ENCODE data around the gene OR8B12.

The OR8B12 gene, protein sequence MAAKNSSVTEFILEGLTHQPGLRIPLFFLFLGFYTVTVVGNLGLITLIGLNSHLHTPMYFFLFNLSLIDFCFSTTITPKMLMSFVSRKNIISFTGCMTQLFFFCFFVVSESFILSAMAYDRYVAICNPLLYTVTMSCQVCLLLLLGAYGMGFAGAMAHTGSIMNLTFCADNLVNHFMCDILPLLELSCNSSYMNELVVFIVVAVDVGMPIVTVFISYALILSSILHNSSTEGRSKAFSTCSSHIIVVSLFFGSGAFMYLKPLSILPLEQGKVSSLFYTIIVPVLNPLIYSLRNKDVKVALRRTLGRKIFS

DNA sequence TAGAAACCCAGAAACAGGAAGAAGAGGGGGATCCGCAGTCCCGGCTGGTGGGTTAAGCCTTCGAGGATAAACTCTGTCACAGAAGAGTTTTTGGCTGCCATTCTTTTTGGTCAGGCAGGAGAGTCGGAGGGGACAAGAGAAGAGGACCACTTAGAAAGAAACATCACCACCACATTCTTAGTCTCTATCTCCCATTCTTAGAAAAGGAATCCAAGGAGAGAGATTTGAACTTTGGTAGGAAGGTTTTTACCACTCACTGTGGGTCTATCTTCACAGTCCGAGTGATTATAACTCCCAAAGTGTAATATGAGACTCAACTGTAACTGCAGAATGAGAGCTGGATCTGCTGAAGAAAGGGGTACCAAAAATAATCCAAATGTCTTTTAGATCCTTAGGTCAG is at the start of gene OR8B12:
Gene OR8B12, minus strand, starts transcription at position 101 of the 400 bp plus-strand sequence. Its CDS starts 0 bp downstream, at position 101.
- DNase-seq = no peak

DNA sequence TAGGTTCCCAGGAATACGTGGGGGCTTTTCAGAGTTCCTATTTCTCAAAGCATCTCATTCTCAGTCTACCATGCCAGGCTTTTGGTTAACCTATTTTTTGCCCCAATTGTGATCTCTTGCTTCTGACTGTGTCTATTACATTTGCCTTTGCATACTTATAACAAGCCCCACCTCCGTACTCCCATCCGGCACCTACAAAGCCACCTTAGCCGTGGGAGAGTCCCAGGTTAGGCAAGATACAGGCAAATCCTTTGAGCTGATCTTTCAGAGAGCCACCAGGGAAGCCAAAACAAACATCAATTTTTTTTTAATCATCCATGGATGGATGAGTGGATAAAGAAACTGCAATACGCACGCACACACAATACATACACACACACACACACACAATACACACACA is 49.2 kb upstream of the OR8B12 start:
- DNase-seq = no peak

DNA sequence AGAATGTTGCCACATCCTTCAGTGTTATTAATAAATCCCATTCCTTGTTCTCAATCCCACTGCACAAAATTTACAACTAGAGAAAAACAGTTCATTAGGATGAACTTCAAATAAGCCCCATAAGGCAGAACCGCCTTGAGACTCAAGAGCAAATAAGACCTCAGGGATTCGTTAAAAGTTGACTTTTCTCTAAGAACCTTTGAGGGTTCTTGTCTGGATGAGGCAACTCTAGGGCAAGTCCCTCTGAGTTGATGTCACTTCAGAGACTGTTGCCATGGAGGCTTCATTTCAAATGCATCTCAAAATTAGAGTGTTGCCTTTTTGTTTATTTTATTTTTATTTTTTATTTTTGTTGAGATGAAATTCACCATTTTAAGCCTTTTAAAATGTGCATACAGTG is 48.0 kb upstream of the OR8B12 start:
- DNase-seq = no peak

DNA sequence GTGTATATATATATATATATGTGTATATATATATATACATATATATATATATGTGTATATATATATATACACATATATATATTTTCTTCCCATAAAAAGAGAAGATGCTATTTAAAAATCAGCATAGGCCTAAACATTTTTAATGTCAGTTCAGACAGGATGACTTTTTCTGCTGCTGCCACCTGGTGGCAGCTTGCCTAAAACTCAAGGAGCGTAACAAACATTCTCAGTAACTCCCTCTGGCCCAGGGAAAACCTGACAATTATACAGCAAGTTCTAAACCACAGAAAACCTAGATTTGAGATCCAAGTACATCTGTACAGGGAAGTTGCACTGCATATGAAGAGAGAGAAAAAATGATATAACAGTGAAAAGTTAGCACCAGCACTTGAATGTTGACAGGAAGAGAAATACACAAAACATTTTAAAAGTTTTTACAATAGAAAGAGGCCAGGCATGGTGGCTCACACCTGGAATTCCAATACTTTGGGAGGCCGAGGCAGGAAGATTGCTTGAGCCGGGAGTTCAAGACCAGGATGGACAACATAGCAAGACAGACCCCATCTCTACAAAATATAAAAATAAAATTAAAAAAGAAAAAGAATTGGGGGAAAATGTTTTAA is 42.9 kb upstream of the OR8B12 start:
- peak; percentile 25 for DNase-seq

DNA sequence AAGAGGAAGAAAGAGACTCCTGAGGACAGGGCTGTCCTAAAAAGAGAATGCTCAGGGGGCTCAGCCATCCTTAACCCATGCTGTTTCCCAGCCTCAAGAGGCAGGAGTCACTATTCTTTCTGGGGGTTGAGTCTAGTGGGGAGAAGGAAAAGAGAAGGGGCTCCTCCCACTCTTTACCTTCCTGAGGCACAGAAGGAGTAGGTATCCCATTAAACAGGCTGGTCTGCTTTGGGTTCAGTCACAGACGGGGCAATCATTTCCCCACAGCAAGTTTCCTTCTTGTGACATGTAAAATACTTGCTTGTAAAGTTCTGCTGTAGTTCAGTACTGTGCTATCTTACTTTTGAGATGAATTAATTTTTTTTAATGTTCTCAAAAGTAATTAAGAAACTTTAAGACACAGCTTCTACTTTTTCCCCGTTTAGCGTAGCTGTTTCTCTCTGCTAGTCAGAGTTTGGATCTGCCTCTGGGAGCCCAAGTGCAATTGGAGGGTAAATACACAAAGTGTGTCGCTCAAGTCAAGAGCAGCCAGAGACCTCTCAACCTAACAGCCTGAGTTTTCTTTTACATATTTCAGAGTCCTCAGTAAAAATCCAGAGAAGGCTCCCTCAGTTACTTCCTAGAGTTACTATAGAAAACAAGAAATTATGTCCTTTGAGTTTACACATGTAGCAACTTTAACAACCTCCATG is 41.4 kb upstream of the OR8B12 start:
- no peak for DNase-seq

DNA sequence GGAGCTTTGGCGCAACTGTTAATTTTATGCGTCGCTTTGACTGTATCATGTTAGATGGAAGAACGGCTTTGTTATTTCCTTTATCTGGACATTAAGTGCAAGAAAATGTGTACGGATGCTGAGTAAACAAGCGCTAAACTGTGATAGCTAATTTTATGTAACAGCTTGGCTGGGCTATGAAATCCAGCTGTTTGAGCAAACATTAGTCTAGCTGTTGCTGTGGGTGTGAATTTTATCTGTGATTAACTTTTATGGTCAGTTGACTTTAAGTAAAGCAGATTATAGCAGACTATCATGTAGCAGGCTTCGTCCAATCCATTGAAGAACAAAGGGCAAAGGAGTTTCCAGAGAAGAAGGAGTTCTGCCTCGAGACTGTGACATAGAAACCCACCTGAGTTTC is 40.3 kb upstream of the OR8B12 start:
- DNase-seq = no peak

DNA sequence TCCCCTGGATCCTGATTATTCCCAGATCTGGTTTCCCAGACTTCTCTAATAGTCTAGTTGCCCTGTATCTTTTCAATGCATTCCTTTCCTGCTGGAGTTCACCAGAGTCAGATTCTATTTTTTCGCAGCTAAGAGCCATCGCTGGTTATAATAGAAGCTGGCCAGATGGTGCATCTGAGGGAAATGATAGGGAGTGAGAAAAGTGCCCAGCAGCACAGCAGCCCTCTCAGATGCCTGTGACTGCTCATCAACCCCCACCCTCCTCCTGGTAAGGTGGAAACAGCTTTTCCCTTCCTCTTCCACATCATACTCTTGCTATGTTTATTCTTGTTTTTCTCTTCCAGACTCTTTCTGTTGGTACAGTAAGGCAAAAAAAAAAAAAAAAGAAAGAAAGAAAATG is 39.1 kb upstream of the OR8B12 start:
- no peak for DNase-seq

DNA sequence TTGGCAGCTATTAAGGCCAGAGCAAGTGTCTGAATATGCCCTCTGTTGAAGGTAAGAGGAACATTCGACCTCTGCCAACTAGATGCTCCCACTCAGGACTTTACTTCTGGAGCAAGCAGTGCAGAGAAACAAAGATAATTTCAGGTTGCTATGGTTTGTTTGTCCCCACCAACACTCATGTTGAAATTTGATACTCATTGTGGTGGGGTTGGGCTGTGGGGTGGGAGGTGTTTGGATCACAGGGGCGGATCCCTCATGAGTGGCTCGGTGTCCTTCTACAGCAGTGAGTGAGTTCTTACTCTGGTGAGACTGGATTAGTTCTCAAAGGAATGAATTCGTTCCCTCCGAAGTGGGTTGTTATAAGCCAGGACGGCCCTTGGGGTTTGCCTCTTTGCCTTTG is 38.4 kb upstream of the OR8B12 start:
- no peak for DNase-seq

DNA sequence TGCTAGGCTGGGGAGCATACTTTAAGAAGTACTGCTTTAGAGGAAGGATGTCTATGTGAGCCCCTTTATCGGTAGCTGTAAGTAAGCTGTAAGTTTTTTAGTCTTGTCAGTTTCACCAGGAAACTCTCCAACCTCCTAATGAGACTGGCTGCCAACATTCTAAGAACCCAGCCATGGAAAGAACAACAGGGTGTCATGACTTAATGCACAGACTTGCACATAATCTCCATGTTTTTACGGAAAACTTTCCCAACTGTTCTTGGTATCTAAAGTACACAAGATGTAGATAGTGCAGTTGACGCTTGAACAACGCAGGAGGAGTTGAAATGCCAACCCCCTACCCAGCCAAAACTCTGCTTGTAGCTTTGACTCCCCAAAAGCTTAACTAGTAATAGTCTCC is 35.3 kb upstream of the OR8B12 start:
- DNase-seq = no peak

DNA sequence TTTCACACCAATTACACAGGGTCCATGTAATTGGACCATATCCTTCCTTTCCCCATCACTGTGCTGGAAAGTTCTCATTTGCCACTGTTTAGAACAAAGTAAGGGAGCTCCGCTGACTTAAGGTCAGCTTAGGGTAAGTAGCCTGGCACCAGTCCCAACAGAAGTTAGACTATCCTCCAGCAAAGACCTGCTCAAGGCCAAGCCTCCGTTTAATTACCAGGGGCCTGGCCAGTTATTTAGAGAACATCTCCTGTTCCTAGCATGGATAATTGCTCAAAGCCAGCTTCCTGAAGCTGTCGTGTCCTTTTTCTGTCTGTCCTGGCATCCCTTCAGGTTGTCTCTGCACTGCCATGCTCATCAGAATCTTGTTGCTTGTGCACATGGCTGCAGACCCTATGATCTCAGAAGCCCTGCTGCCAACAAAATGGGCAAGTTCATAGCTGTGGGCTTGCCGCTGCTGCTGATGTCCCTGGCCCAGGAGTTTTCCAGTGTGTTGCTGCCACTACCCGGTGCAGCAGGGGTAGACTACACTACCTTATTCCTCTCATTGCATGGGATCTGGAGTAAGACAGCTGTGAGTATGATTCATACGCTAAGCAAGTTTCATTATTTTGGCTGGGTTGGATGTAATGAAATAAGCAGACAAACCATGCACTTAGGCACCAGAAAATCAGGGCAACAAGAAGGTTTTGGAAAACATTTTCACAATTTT is 34.4 kb upstream of the OR8B12 start:
- no peak for DNase-seq

DNA sequence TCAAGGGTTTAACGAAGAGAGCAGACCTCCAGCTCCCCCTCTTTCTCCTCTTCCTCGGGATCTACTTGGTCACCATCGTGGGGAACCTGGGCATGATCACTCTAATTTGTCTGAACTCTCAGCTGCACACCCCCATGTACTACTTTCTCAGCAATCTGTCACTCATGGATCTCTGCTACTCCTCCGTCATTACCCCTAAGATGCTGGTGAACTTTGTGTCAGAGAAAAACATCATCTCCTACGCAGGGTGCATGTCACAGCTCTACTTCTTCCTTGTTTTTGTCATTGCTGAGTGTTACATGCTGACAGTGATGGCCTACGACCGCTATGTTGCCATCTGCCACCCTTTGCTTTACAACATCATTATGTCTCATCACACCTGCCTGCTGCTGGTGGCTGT is 26.7 kb upstream of the OR8B12 start:
- no peak for DNase-seq

DNA sequence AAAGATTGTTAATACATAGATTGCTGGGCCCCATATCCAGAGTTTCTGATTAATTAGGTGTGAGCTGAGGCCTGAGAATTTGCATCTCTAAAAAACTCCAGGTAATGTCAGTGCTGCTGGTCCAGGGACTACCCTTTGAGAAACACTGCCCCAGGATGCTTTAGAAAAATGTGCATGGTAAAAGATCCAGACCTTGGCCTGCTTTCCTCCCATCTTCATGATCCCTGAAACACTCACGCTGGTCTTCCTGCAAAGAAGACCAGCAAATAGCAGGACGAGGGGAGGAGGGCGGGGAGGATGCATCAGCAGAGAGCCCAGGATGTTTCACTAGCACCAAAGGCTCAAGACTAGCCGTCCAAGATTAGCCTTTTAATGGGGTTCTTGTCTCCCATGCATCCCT is 26.2 kb upstream of the OR8B12 start, which contains the start of gene OR8A1:
Gene OR8A1, plus strand, starts transcription at position 301 of the 400 bp plus-strand sequence. CDS start 123 bp downstream, outside the sequence.
- DNase-seq = no peak

DNA sequence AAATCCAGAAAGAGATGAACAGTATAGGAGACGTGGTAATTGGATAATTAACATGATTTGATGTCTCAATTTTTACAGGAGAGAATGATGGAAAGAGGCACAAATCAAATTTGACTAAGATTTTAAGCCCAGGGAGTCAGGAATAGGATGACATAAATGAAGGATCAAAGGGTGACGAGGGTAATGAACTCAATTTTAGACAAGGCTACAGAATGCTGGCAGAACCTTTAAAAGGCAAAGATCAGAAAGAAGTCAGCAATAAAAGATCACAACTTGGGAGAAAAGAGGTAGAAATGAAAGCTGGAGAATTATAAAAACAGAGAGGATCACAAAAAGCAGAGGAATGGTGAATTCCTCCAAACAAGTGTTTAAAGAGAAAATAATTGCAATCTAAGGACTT is 13.4 kb upstream of the OR8B12 start:
- no peak for DNase-seq

DNA sequence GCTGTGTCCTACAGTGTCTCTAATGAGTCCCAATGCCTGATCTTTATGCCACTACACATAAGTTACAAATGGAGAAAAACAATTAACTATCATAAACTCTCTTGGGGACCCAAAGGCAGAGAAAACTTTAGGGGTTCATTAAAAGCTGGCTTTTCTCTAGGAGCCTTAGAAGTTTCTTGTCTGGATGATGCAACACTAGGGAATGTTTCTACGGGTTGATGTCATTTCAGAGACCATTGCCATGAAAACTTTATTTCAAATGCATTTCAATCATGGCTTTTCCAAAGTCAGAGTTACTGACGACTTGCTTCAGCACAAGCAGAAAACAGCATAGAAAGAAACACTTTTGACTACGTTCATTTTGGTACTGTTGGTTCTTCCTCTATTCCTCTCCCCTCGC is 8.5 kb upstream of the OR8B12 start:
- DNase-seq = no peak

DNA sequence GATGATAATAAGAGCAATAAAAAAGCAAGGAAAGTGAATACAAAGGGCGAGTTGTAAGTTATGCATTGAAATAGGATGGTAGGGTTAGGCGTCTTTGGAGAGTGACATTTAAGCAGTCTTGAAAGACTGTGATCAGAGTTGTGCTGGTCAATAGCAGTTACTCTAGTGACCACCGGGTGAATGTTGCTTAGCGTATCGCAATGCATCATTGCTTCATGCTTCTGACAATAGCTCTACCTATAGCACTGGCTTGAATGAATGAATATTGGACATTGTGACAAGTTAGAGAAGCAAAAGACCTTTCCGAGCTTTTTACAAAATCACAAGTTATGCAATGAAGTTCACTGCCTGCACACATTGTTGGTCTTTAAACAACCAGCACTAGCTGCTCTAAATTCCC is 7.7 kb upstream of the OR8B12 start:
- DNase-seq = no peak

DNA sequence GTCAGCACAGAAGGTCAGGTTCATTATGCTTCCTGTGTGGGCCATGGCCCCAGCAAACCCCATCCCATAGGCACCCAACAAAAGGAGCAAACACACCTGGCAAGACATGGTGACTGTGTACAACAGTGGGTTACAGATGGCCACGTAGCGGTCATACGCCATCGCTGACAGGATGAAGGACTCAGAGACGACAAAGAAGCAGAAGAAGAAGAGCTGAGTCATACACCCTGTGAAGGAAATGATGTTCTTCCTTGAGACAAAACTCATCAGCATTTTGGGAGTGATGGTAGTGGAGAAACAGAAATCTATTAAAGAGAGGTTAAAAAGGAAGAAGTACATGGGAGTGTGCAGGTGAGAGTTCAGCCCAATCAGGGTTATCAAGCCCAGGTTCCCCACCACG is 309 bp downstream of the OR8B12 start:
- DNase-seq = no peak

DNA sequence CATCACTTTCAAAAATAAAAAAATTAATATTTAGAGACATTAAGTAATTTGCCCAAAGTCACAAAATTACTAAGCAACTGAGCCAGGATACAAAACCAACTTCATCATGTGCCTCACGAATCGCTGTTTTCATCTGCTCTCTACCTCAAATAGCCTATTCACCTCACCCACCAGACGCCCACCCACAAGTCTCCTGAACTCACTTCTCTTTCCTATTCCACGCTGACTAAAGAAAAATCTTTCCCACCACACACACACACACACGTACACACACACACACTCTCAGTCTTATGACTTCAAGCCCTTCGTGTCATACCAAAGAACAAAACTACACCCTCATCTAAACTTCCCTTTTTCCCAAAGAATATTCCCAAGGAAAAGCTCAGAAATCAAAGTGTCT is 2.2 kb downstream of the OR8B12 start:
- DNase-seq = no peak

DNA sequence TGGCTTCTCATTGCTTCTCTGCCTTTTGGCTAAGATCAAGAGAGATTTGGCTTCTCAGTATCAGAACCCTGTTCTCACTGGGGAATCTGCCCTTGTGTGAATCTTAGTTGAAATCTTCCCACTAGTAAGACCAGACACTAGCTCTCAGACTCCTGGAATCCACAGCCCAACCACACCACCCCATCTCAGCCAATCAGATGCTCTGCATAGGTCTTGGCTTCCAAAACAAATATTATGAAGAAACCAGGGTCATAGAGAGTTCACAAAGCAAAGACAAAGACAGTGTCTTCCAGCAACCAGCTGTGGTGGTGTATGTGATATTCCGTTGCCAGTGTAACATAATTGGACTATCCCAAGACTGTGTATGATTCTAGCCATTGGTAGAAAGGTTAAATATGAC is 5.4 kb downstream of the OR8B12 start:
- DNase-seq = no peak

DNA sequence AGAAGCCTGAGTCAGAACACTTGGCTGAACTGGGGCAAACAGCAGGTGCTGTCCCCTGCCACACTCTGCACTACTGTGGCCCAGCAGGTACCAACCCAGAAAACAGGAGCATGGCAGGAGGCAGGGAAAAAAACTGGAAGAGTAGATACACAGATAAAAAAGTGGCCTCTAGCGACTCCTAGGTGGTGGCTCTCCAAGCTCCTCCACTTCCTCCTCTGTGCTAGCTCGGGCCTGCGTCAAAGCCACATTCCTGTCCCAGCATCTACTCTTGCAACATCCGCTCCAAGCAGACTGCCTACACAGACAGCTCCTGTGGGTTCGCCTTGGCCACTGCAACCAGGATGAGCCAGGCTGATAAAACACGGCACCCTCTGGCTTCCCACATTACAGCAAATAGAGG is 6.9 kb downstream of the OR8B12 start:
- no peak for DNase-seq

DNA sequence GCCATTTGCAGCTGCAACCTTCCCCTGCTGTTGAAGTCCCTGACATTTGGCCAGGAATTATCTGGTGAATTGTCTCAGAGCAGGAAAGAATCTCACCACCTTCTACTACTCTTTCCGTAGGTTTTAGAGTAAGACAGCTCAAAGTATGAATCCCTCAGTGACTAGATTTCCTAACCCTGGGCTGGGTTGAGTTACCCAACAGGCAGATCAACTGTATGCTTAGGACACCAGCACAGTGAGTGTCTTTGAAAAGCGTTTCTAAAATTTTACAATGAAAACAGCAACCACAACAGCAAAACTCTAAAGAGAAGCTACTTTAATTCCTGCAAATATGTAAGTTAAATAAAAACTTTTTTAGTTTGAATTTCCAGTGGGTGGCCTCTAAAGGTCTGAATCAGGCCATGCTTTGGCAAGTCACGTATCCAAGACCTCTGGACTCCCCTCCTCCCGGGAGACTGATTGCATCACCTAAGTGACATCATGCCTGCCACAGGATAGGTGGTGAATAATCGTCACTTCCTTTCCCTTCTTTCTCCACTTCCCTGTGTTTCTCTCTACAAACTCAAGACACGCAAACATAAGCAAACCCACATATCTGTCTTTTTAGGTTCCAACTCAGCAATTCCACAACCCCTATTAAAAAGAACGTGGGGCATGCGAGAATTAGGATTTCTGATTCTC is 7.8 kb downstream of the OR8B12 start:
- DNase-seq = no peak

DNA sequence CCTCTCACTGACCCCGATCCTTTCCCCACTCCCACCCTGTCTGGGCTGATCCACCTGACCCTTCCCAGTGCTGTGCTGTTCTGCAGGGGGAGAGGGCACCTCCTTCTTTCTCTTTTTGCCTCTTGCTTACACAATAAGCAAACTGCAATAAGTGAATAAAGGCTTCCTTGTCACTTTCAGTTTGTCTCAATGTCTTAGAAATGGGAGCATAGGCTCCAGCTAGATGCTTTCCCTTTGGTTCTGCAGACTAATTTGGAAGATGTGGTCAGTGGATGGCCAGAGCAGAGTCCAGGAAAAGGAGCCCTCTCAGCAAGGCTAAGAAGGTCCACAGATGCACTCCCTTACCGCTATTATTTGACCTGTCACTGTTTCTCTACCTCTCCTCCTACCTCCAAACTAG is 9.4 kb downstream of the OR8B12 start:
- no peak for DNase-seq

DNA sequence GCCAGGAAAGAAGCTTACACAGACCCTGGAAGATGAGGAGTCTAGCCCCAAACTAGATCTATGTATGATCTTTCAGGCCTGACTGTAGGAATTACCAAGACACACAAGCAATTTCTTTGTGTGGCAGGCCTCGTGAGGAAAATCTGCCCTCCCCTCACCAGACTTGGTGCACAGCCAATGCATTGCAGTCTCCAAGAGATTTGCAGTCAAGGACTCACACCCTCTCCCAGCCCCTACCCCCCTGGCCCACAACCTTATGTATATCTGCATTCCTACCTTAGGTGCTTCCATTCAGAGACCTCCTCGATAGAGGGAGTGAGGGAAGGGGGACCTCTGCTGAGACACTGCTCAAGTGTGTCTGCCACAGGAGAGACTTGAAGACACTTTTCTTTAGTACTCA is 9.8 kb downstream of the OR8B12 start:
- no peak for DNase-seq

DNA sequence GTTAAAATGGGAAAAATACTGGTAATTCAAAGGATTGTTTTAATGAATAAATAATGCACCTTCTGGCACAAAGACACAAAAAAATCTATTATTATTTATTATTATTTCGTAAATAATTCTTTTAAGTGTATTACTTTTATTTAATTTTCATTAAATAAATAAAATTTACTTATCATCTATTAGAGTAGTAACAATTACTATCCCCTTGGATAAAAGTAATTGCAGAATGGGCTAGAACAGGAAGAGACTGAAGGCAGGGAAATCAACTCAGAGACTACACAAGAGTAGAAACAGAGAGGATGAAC is 23.0 kb downstream of the OR8B12 start:
- no peak for DNase-seq

Measured in CD4-positive, alpha-beta T cell treated with Interleukin-21 for 1 hour (primary cell).